K562 (cell line): Measurements from ENCODE around the gene MEX3C. TPM values are rescaled to one million over a fixed set of nuclear protein-coding genes. Genes with fewer than 3 reads are reported as not detected.

Experiments used
- ATAC-seq: fragments of 200-7000 bp; cut with Tn5 transposase; 3 replicates; pipeline ENCODE4 v1.9.1; 2020; ENCODE audit warnings: moderate library complexity
- BruUV-seq: library from RNA; stranded (reverse); fragments of 400-500 nt; replicated peaks from 2 replicates; lab custom pipeline; 2021; lab: Mats Ljungman, UMichigan
- CTCF ChIA-PET: fragments of 300-600 bp; formaldehyde crosslinking; extraction: SDS; loops from one replicate; lab custom pipeline; 2021; ENCODE audit warnings: low intra/inter-chr PET ratio; lab: Yijun Ruan, JAX
- POLR2A ChIA-PET: fragments of 300-600, 350-650 bp; sonication (Branson Sonifier 250); formaldehyde crosslinking; extraction: SDS; loops from one replicate; lab custom pipeline; 2021; ENCODE audit warnings: antibody characterized with exemption, inconsistent platforms; lab: Yijun Ruan, JAX
- DNase-seq, 4 experiments: peaks; one replicate each; pipeline versions ENCODE4 v3.0.0 to v3.0.0-alpha.2; 2011 to 2018; ENCODE audit warnings: low spot score in 3 of 4, mixed read lengths in 3 of 4; ENCODE audit errors: extremely low read depth in 1 of 4
- FAIRE-seq: peaks from 2 replicates; lab custom pipeline; 2011; peaks lifted over from hg19 to GRCh38; lab: Jason Lieb, UNC
- H2AFZ ChIP-seq: 2 replicates; pipeline ENCODE4 v1.6.0; 2011; ENCODE audit warnings: low read depth, low read length, control low read depth, inconsistent platforms
- H3K27ac ChIP-seq: fragments of 200-600 bp; 3 replicates; pipeline ENCODE4 v1.8.0; 2011; ENCODE audit warnings: low read depth, mild to moderate bottlenecking, control low read depth, inconsistent platforms, low read length, moderate library complexity, mixed read lengths; ENCODE audit errors: extremely low read depth
- H3K27me3 ChIP-seq, 2 experiments: fragments of 300-600 bp in 1 of 2; 2 replicates in 1 of 2; 3 replicates in 1 of 2; pipeline versions ENCODE4 v1.6.0 to v1.8.0; 2011; ENCODE audit warnings: inconsistent platforms in 2 of 2, low read length in 2 of 2, mild to moderate bottlenecking in 1 of 2, mixed read lengths in 1 of 2, moderate library complexity in 1 of 2; ENCODE audit not compliant: control insufficient read depth in 2 of 2, insufficient read depth in 2 of 2
- H3K36me3 ChIP-seq: fragments of 300-600 bp; 3 replicates; pipeline ENCODE4 v1.8.0; 2011; ENCODE audit warnings: mild to moderate bottlenecking, low read length, inconsistent platforms; ENCODE audit not compliant: control insufficient read depth, insufficient read depth
- H3K4me1 ChIP-seq, 2 experiments: fragments of 200-600 bp in 1 of 2; replicated peaks in 1 of 2; 2 replicates in 1 of 2; 3 replicates in 1 of 2; pipeline versions ENCODE4 v1.5.1 to v1.8.0; 2011; ENCODE audit warnings: inconsistent platforms in 2 of 2, low read length in 2 of 2, mild to moderate bottlenecking in 1 of 2, mixed read lengths in 1 of 2, moderate library complexity in 1 of 2; ENCODE audit not compliant: control insufficient read depth in 2 of 2, insufficient read depth in 2 of 2
- H3K4me2 ChIP-seq: 2 replicates; pipeline ENCODE4 v1.6.1; 2011; ENCODE audit warnings: low read length, control low read depth, inconsistent platforms, mixed read lengths; ENCODE audit not compliant: insufficient read depth
- H3K4me3 ChIP-seq: fragments of 200-600 bp; sonication (generic), shearing (Covaris generic); 2 replicates; pipeline ENCODE4 v1.5.1; 2016; ENCODE audit warnings: control low read depth, inconsistent platforms
- H3K79me2 ChIP-seq: fragments of 200-600 bp; 3 replicates; pipeline ENCODE4 v1.8.0; 2011; ENCODE audit warnings: low read length, inconsistent platforms; ENCODE audit not compliant: control insufficient read depth, insufficient read depth
- H3K9ac ChIP-seq, 2 experiments: 2 replicates each; pipeline versions ENCODE4 v1.6.0 to v1.6.1; 2011; ENCODE audit warnings: low read depth in 2 of 2, low read length in 2 of 2, control low read depth in 1 of 2, inconsistent platforms in 1 of 2, mild to moderate bottlenecking in 1 of 2, mixed read lengths in 1 of 2; ENCODE audit not compliant: insufficient read depth in 1 of 2
- H3K9me1 ChIP-seq: one replicate; pipeline ENCODE4 v1.6.0; 2011; ENCODE audit warnings: inconsistent platforms, mild to moderate bottlenecking, low read length, moderate library complexity; ENCODE audit not compliant: control insufficient read depth, insufficient read depth
- H3K9me3 ChIP-seq: replicated peaks from 2 replicates; pipeline ENCODE4 v1.5.1; 2011; ENCODE audit warnings: low read depth, low read length, inconsistent platforms; ENCODE audit not compliant: control insufficient read depth, insufficient read depth
- H4K20me1 ChIP-seq: replicated peaks from 2 replicates; pipeline ENCODE4 v1.6.1; 2011; ENCODE audit warnings: low read length, inconsistent platforms, mixed read lengths; ENCODE audit not compliant: control insufficient read depth, insufficient read depth
- ARID1B ChIP-seq: fragments of 450-650 bp; IDR thresholded peaks from 2 replicates; pipeline ENCODE4 v1.6.1; 2016; ENCODE audit warnings: antibody characterized with exemption, mild to moderate bottlenecking, inconsistent platforms
- CBFA2T3 ChIP-seq: fragments of 450-650 bp; IDR thresholded peaks from 2 replicates; pipeline ENCODE4 v1.6.1; 2017
- CBX2 ChIP-seq: fragments of 200-600 bp; sonication (generic); IDR thresholded peaks from one replicate; pipeline ENCODE4 v1.6.1; 2012; ENCODE audit warnings: mild to moderate bottlenecking, low read length, inconsistent platforms; ENCODE audit not compliant: insufficient read depth, poor library complexity, severe bottlenecking
- ETV1 ChIP-seq: fragments of 450-650 bp; conservative IDR thresholded peaks from 2 replicates; pipeline ENCODE4 v1.6.1; 2016; ENCODE audit warnings: missing genetic modification characterization, control low read depth, low read depth, missing compliant biosample characterization
- KLF10 ChIP-seq: fragments of 250-450 bp; sonication (Bioruptor Pico); IDR thresholded peaks from 2 replicates; pipeline ENCODE4 v1.6.1; 2021; ENCODE audit warnings: matching md5 sums
- LARP7 ChIP-seq: fragments of 450-650 bp; IDR thresholded peaks from 2 replicates; pipeline ENCODE4 v1.6.1; 2016
- MEIS2 ChIP-seq: fragments of 450-650 bp; IDR thresholded peaks from 2 replicates; pipeline ENCODE4 v1.6.1; 2014; ENCODE audit warnings: mild to moderate bottlenecking; ENCODE audit not compliant: partially characterized antibody
- RBM15 ChIP-seq: fragments of 200-400 bp; formaldehyde crosslinking; IDR thresholded peaks from 2 replicates; pipeline ENCODE4 v1.6.1; 2018; ENCODE audit warnings: mild to moderate bottlenecking, low read length, moderate library complexity; ENCODE audit not compliant: insufficient read depth
- STAT5A ChIP-seq: IDR thresholded peaks from 2 replicates; pipeline ENCODE4 v1.6.1; 2012; ENCODE audit warnings: low read length, inconsistent platforms, borderline replicate concordance
- ZNF445 ChIP-seq: fragments of 250-450 bp; sonication (Bioruptor Pico); IDR thresholded peaks from 2 replicates; pipeline ENCODE4 v1.4.0; 2020; ENCODE audit warnings: low read depth, mild to moderate bottlenecking, moderate library complexity
- WGBS: fragments of 100-300 bp; shearing (Covaris generic); methylation state at CpG from one replicate; pipeline ENCODE4 v1.1.6; 2016; ENCODE audit warnings: low coverage, mixed read lengths; ENCODE audit not compliant: insufficient coverage; ENCODE audit errors: missing lambda C conversion rate; 5-methylcytosine and 5-hydroxymethylcytosine counted together
- in situ Hi-C: fragments of 300-500 bp; cut with MboI; formaldehyde crosslinking; loops from 4 replicates; pipeline ENCODE4 v1.15.0; 2018; ENCODE audit warnings: inconsistent platforms, mixed read lengths
- intact Hi-C: fragments of 100-400 bp; cut with micrococcal nuclease; formaldehyde crosslinking; loops from 2 replicates; pipeline ENCODE4 v1.14.2; 2022
- polyA plus RNA-seq, 8 experiments: library from polyadenylated mRNA; depleted of rRNA in 4 of 8; stranded (reverse) in 5 of 8; unstranded in 3 of 8; fragments of >200 nt; fragmentation: Nextera tagmentation in 2 of 8; fragmentation: Illumina TruSeq in 1 of 8; extraction: Ambion mirVana in 2 of 8; extraction: Trizol in 1 of 8; gene quantifications; 2 replicates each; pipeline versions ENCODE4 v1.2.1 to v1.2.3, GENCODE V29; 2011 to 2014; ENCODE audit warnings: inconsistent platforms in 1 of 8, missing spikeins in 1 of 8
- total RNA-seq, 7 experiments: library from RNA; depleted of rRNA in 6 of 7; stranded (reverse); fragments of >200 nt in 6 of 7; fragmentation: Illumina TruSeq in 2 of 7; extraction: Trizol in 2 of 7; gene quantifications; 2 replicates each; pipeline versions ENCODE4 v1.2.1 to v1.2.3, GENCODE V29; 2011 to 2021; ENCODE audit warnings: low replicate concordance in 1 of 7
- TF ChIP-seq, protein P1 (sequence below): sonication (generic); IDR thresholded peaks from 2 replicates; pipeline ENCODE4 v1.6.1; 2016
- TF ChIP-seq, protein P2 (sequence below): fragments of 250-450 bp; sonication (Bioruptor Pico); IDR thresholded peaks from 2 replicates; pipeline ENCODE4 v1.8.0; 2022; ENCODE audit warnings: moderate library complexity, mild to moderate bottlenecking, inconsistent platforms

The MEX3C gene
- total and polyA plus RNA-seq, 9 of the 15 experiments (the other 6 are each of a cell fraction or from before 2014, with no cell fraction given) = 2.4 to 14.2 (median 10.6) TPM

DNA sequence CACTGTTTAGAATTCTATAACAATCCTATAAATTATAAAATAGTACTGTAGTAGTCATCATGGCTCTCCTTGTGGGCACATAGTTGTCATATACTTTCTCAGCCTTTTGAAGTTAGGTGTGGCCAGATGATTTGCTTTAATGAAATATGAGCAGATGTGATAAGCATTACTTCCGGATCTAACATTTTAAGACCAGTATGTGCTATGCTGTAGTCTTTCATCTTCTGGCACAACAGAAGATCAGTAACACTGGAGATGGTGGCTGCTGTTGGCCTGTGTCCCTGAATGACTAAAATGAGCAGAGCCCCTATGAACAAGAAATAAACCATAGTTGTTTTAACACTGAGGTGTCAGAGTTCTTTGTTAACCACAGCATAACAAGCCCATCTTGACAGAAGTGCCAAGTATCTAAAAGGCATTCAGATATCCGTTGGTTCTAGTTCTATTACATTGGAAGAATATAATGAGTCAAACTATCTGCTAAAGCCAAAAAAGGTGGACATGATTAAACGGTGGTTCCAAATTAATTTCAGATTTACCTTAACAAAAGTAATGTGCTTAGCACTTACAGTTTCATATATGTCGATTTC lies 6.3 kb downstream of the MEX3C start:
- in situ Hi-C loops = no loop called here
- H2AFZ ChIP-seq = no peak overlapping the region
- H3K9me3 ChIP-seq = no peaks in the 10 kb centered on the region
- peak; percentile 51 for FAIRE-seq
- no TSS peak for BruUV-seq
- no peak for TF ChIP-seq KLF10 (CRISPR knock-in tag)
- TF ChIP-seq CBFA2T3 = peak; percentile 41
- TF ChIP-seq RBM15 = no peak
- no peak for TF ChIP-seq ZNF445 (CRISPR knock-in tag)
- no peak for TF ChIP-seq LARP7
- TF ChIP-seq, protein P1, sequence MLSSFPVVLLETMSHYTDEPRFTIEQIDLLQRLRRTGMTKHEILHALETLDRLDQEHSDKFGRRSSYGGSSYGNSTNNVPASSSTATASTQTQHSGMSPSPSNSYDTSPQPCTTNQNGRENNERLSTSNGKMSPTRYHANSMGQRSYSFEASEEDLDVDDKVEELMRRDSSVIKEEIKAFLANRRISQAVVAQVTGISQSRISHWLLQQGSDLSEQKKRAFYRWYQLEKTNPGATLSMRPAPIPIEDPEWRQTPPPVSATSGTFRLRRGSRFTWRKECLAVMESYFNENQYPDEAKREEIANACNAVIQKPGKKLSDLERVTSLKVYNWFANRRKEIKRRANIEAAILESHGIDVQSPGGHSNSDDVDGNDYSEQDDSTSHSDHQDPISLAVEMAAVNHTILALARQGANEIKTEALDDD = 0 out of 2 replicates have a peak, but pooled peaks have one; percentile 32
- TF ChIP-seq STAT5A = no peak
- no peak for TF ChIP-seq CBX2
- TF ChIP-seq MEIS2 = peak; percentile 60
- TF ChIP-seq, protein P2, sequence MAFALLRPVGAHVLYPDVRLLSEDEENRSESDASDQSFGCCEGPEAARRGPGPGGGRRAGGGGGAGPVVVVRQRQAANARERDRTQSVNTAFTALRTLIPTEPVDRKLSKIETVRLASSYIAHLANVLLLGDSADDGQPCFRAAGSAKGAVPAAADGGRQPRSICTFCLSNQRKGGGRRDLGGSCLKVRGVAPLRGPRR (CRISPR knock-in tag) = no peak
- TF ChIP-seq ETV1 (tag) = peak; percentile 33; the same call in 1 of the 2 replicates
- TF ChIP-seq ARID1B = peak; percentile 38; the same call in 1 of the 2 replicates
- no peaks in the 10 kb centered on the region; the same call in 1 of the 2 replicates for H4K20me1 ChIP-seq
- 2% methylated on average over 4 of the region's 4 CpGs for WGBS
- peaks cover 91% of the 10 kb centered on the region for H3K79me2 ChIP-seq
- H3K9ac ChIP-seq = peak overlapping the region in 1 of 2 experiments; percentile 31; a peak in 1 of 4 replicates
- ChIA-PET POLR2A (interaction anchor here (7.9 kb wide), 1 partner anchor 6 kb away, joined by 43 read pairs; no protein-coding TSS in a partner anchor), CTCF (no interaction called here)
- peak in 2 of 4 experiments; percentile 25 to 41 for DNase-seq
- intact Hi-C loops = no loop called here
- ATAC-seq = peak; percentile 65
- peak overlapping the region; percentile 23 for H3K4me2 ChIP-seq
- H3K27me3 ChIP-seq = no peaks in the 10 kb centered on the region
- H3K9me1 ChIP-seq = peaks cover 3% of the 10 kb centered on the region
- no peak overlapping the region for H3K4me3 ChIP-seq
- peak overlapping the region; percentile 53; the same call in 1 of the 3 replicates for H3K27ac ChIP-seq
- H3K4me1 ChIP-seq = peaks cover under 1 to 19% of the 10 kb centered on the region in 2 experiments; a peak in 4 of 5 replicates
- peaks cover 4% of the 10 kb centered on the region; the same call in 1 of the 3 replicates for H3K36me3 ChIP-seq
